HG03575 (cell line): ENCODE data around the gene HCRT.
"Not testable (repeated sequence)": the region's sequence is repeated elsewhere in the genome, so short reads cannot be mapped to it uniquely, and the experiment has no call there.

Experiments
- ATAC-seq: cut with Tn5 transposase; IDR thresholded peaks from one replicate; pipeline ENCODE4 v1.9.1; 2021; ENCODE audit not compliant: unreplicated experiment, insufficient number of reproducible peaks, low FRiP score; ENCODE audit errors: extremely low read depth

HCRT gene

DNA sequence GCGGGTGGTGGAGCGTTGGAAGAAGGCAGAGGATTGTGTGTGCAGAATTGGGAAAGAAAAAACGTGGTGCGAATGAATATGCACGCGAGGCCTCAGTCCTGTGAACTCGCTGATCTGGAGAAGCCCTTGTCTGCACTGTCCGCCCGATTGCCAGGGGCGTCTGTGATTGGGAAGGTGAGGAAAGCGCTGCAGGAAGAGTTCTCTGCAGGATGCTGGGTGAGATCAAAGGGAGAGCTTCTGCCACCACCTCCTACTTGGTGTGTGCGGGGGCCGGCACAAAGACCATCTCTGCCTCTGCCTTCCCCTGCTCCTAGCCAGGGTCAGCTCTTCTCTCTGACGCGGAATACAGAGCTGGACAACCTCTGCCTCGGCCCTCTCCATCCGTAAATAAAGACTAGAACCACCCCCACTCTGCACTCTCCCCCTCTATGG is 29.6 kb downstream of the HCRT start:
- no peak for ATAC-seq

DNA sequence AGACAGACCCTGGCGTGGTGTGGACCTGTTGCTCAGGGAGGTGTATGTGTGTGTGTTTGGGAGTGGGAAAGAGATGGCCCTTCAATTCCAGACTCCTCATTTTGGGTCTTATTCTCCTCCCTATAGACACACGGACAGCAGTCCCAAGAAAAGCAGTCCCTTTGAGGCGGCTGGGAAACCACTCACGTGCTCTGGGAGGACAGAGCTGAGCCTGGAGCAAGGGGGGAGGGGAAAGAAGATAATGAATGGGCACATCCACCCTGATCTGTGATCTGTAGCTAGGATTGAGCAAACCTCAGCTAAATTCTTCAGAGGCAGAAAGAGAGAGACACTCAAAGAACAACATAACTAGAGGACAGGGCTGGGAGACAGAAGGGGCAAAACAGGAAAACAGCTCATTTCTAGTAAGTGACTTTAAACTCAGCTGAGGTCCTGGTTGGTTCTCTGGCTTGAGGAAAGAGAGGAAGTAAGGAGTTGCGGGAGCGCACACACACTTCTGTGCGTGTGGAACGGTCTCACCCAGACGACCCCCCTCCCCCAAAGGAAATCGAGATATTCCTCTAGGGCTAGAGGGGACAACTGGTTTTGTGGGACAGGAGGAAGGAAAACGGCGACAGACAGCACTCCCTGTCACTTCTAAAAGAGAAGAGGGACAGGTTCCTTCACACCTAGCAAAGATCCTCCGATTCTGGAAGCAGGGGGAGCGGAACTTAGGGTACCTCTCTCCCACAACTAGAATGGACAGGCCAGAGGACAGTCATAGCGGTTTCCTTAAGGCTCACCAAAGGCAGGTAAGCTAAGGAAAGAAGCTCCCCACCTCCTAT is 31.1 kb downstream of the HCRT start:
- ATAC-seq, result no peak

DNA sequence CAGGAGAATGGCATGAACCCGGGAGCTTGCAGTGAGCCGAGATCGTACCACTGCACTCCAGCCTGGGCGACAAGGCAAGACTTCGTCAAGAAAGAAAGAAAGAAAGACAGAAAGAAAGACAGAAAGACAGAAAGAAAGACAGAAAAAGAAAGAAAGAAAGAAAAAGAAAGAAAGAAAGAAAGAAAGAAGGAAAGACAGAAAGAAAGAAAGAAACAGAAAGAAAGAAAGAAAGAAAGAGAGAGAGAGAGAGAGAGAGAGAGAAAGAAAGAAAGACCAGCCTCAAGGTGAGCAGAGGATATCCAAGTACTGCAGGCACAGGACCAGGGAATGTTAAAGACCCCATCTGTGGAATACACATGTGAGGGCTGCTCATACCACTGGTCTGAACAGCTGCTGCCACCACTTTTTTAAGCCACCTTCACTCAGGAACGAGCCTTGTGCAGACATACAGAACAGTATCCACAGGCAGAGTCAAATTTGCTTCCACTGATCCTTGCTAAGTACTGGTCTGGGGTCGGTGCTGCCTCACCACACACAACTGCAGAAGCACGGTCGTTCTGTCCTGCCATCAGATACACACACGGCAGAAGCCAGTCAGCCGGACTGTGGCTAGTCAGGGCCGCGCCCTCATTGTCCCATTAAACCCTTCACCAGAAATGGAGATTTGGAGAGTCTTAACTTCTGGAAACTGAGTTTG is 38.2 kb downstream of the HCRT start:
- ATAC-seq, result no peak

DNA sequence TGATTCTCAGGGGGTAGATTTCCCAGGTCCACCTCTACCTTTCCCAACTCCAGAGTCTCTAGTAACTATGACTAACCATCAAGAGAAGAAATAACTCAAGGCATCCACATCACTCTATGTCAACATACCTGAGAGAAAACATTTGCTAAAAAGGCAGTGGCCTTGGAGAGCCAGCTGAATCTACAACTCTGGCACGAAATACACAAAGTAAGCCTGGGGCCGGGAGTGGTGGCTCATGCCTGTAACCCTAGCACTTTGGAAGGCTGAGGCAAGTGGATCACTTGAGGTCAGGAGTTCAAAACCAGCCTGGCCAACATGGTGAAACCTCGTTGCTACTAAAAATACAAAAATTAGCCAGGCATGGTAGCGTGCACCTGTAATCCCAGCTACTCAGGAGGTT is 42.1 kb downstream of the HCRT start:
- not testable (repeated sequence) for ATAC-seq

DNA sequence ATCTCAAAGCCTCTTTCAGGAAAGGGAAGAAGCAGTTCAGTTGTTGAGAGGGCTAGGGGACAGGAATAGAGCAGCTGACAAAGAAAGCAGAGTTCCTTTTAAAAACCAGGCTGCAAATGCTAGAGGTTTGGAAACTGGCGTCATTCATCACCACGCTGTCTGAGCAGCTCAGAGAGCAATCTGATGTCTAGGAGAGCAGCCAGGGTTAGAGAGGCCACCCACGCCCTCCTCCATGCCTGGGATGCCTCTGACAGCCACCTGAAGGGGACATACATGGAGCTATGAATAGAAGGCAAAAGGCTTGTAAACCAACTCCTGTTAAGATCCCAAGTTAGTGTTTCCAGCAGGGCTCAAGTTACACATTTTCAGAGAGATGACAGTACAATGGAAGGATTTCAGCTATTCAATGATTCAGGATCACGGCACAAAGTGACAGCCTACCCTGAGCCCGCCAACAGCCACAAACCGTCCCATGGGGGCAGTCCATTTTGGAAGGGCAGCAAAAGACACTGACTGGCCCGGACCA is 42.8 kb downstream of the HCRT start:
- ATAC-seq, result no peak

DNA sequence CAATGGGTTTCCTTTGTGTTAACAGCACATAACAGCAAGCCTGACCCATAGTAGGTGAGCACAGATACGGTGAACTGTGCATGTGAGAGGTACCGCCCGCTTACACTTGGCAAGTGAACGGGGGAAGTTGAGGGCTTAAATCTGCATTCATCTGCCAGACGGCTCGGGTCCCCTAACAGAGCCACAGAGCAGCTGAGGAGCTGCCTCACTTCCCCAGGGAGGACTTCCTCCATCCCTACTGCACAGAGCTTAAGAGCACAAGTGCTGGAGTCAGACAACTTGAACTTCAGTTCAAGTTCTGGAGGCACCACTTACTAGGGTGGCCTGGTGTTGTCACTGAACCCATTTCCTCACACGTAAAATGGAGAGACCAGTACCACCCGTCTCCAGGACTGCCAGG is 43.9 kb downstream of the HCRT start:
- no peak for ATAC-seq

DNA sequence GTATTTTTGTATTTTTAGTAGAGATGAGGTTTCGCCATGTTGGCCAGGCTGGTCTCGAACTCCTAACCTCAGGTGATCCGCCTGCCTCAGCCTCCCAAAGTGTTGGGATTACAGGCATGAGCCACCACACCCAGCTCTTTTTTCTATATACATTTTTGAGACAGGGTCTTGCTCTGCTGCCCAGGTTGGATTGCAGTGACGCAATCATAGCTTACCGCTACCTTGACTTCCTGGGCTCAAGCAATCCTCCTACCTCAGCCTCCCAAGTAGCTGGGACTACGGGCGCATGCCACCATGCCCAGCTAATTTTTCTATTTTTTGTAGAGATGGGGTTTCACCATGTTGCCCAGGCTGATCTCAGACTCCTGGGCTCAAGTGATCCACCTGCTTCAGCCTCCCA is 44.6 kb downstream of the HCRT start:
- not testable (repeated sequence) for ATAC-seq

DNA sequence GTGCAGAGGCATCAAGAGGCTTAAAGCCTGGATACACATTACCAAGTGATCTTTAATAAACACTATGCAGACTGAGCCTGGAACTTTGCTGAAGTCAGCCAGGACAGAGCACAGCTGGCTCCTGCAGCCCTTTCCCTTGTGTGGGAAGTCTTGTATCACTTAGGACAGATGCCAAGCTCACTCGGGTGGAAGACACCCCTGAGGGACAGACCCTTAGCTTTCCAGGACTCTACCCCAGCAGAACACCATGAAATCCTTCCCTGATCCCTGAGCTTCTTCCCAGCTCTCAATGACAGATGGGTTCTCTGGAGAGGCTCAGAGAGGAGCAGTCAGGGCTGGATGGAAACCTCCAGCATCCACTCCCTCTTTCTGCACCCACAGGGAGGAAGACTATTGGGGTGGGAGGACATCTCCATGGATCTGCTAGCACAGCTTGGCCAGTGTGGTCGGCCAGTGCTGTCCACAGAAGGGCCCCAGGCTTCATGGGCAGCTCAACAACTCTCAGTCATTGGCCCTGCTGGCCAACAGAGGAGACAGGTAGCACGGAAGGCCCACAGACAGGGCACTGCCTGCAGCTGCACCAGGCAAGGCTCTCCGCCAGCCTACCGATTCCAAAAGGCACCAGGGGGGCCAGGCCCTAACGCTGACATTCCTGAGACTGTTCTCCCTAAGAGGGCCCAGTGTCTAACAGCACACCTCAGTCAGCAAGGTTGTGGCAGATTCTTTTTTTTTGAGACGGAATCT is 46.3 kb downstream of the HCRT start:
- ATAC-seq, result no peak

DNA sequence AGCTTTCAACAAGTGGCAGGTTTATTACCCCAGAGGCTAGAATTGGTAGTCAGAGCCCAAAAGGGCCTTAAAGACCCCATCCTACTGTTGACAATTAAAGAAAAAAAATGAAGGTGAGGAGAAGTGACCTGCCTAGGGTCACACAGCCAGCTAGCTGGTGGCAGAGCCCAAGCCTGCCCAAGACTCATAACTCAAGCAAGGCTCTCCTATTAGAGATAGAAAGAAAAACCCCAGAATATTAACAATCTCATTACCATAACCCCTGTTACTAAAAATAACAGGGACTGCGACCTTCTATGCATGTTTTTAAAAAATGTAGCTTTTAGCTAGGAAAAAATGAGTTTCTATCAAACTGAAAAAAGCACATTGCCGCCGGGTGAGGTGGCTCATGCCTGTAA is 48.6 kb downstream of the HCRT start:
- ATAC-seq, result no peak

DNA sequence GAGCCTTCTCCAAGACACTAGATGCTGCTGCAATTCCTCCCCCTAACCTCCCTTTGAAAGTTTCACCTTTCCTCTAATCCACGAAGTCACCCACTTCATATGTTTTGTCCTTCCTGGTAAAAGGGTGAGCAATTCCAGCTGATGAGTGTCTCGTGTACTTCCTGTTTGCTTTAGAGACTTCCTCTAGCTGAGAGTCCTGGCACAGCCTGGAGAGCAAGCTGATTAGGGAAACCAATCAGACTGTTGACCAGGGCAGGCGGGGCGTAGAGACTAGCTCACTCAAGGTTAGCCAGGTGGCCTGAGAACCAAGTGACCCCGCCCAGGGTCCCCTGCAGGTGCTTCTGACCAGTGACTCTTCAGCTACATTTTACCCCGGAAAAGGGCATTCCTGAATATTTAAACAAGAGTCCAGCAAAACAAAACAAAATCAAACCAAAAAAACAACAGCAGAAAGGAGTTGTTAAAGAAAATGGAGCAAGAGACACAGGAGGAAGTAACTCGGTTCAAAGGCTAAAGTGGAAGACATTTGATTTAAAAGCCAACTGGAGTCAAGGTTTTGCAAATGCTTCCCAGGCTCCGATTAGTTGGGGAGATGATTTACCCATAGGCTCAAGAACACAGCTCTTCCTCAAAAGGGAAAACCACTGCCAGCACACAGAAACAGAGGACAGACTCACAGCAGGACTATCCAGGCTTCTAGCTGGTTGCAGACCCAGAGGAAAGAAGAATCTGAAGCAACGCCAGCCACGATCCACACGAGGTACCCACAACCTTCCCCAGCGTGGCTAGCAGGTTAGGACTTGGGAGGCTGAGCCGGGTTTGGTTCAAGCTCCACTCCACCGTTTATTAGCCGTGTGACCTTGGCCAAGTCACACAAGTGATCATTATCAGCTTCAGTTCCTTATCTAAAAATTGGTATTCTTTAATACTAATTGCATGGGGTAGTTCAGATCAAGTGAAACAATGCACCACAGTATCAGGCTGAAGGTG is 49.3 kb downstream of the HCRT start:
- ATAC-seq, result no peak

DNA sequence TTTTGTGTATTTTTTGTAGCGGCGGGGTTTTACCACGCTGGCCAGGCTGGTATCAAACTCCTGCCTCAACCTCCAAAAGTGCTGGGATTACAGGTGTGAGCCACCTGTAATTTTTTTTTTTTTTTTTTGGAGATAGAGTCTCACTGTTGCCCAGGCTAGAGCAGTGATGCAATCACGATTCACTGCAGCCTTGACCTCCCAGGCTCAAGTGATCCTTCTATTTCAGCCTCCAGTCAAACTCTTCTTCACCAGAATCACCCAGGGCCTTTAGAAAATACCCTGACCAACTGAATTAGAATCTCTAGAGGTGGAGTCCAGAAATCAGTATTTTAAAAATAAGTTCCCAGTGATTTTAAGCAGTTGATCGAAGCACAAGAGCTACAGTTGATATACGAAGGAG is 50.1 kb downstream of the HCRT start:
- ATAC-seq, result no peak
